ENCODE results near the gene EXOC4.

The EXOC4 gene

GRCh38 chr7:133727476-133728214, 474.8 kb downstream of the EXOC4 start:
- DNase-seq: no peak

- no peak for DNase-seq
Measured at GRCh38 chr7:133730360-133730759, 477.5 kb downstream of the EXOC4 start.

- no peak for DNase-seq
Measured at GRCh38 chr7:133733401-133733800, 480.5 kb downstream of the EXOC4 start.

- DNase-seq: no peak
Measured at GRCh38 chr7:133735222-133735621, 482.3 kb downstream of the EXOC4 start.

- no peak for DNase-seq
Measured at GRCh38 chr7:133739817-133740216, 486.9 kb downstream of the EXOC4 start.

GRCh38 chr7:133741078-133741477, 488.2 kb downstream of the EXOC4 start:
- no peak for DNase-seq

GRCh38 chr7:133741703-133742102, 488.8 kb downstream of the EXOC4 start:
- no peak for DNase-seq

- DNase-seq: no peak
Measured at GRCh38 chr7:133742709-133743538, 490.0 kb downstream of the EXOC4 start.

- DNase-seq: no peak
Measured at GRCh38 chr7:133744451-133744850, 491.6 kb downstream of the EXOC4 start.

- DNase-seq: no peak
Measured at GRCh38 chr7:133746305-133746704, 493.4 kb downstream of the EXOC4 start.

- no peak for DNase-seq
Measured at GRCh38 chr7:133746847-133747246, 494.0 kb downstream of the EXOC4 start.

GRCh38 chr7:133748443-133749407, 495.8 kb downstream of the EXOC4 start:
- DNase-seq: no peak

- DNase-seq: no peak
Measured at GRCh38 chr7:133750287-133750686, 497.4 kb downstream of the EXOC4 start.

- DNase-seq: no peak
Measured at GRCh38 chr7:133751079-133751478, 498.2 kb downstream of the EXOC4 start.

GRCh38 chr7:133753513-133753912, 500.6 kb downstream of the EXOC4 start:
- no peak for DNase-seq

- no peak for DNase-seq
Measured at GRCh38 chr7:133754708-133755107, 501.8 kb downstream of the EXOC4 start.

- no peak for DNase-seq
Measured at GRCh38 chr7:133755901-133756300, 503.0 kb downstream of the EXOC4 start.

- no peak for DNase-seq
Measured at GRCh38 chr7:133761443-133761842, 508.6 kb downstream of the EXOC4 start.

- no peak for DNase-seq
Measured at GRCh38 chr7:133763076-133763640, 510.3 kb downstream of the EXOC4 start.

GRCh38 chr7:133769668-133770067, 516.8 kb downstream of the EXOC4 start:
- DNase-seq: no peak

- no peak for DNase-seq
Measured at GRCh38 chr7:133770863-133771492, 518.1 kb downstream of the EXOC4 start.

GRCh38 chr7:133771788-133772419, 519.0 kb downstream of the EXOC4 start:
- no peak for DNase-seq

All from T1000 (cell line).